HepG2 (cell line): ENCODE results near the gene SLC38A2.

Experiments
- CEBPB ChIP-seq: IDR thresholded peaks from 2 replicates; pipeline ENCODE4 v1.6.1; 2011; ENCODE audit warnings: low read depth, low read length, improper control_type of control experiment, borderline replicate concordance
- CTCF ChIP-seq: sonication (generic); formaldehyde crosslinking; IDR thresholded peaks from 2 replicates; pipeline ENCODE4 v1.5.0; 2020; ENCODE audit warnings: mild to moderate bottlenecking, missing genetic modification reagents, moderate library complexity
- MTF1 ChIP-seq: sonication (generic); formaldehyde crosslinking; IDR thresholded peaks from 2 replicates; pipeline ENCODE4 v1.5.0; 2020; ENCODE audit warnings: missing genetic modification reagents
- NFYB ChIP-seq: sonication (generic); formaldehyde crosslinking; IDR thresholded peaks from 2 replicates; pipeline ENCODE4 v1.4.0; 2020; ENCODE audit warnings: missing genetic modification reagents
- RBAK ChIP-seq: sonication (generic); formaldehyde crosslinking; IDR thresholded peaks from 2 replicates; pipeline ENCODE4 v1.5.1; 2020; ENCODE audit warnings: mild to moderate bottlenecking, missing genetic modification reagents
- REXO4 ChIP-seq: sonication (generic); formaldehyde crosslinking; IDR thresholded peaks from 2 replicates; pipeline ENCODE4 v1.8.0; 2022; ENCODE audit warnings: missing genetic modification reagents, mild to moderate bottlenecking, borderline replicate concordance
- SP4 ChIP-seq: sonication (generic); formaldehyde crosslinking; IDR thresholded peaks from 2 replicates; pipeline ENCODE4 v1.8.1; 2023; ENCODE audit warnings: mild to moderate bottlenecking, missing genetic modification reagents
- SRF ChIP-seq: IDR thresholded peaks from 2 replicates; pipeline ENCODE4 v1.6.1; 2011; ENCODE audit warnings: mild to moderate bottlenecking, low read depth, low read length, moderate library complexity
- XRCC5 ChIP-seq: fragments of 200-400 bp; formaldehyde crosslinking; optimal IDR thresholded peaks from 2 replicates; pipeline ENCODE3; 2017; ENCODE audit warnings: mild to moderate bottlenecking, low read length
- ZBTB20 ChIP-seq: sonication (generic); formaldehyde crosslinking; IDR thresholded peaks from 2 replicates; pipeline ENCODE4 v1.8.1; 2023; ENCODE audit warnings: missing genetic modification reagents, low read depth, mild to moderate bottlenecking, borderline replicate concordance
- ZBTB26 ChIP-seq: IDR thresholded peaks from 2 replicates; pipeline ENCODE4 v1.6.1; 2016; ENCODE audit warnings: missing compliant biosample characterization, missing genetic modification reagents, borderline replicate concordance
- ZFP36 ChIP-seq: fragments of 150-350 bp; IDR thresholded peaks from 2 replicates; pipeline ENCODE4 v1.6.1; 2018; ENCODE audit warnings: borderline replicate concordance, low read length, low read depth; ENCODE audit not compliant: partially characterized antibody
- ZNF232 ChIP-seq: sonication (generic); formaldehyde crosslinking; IDR thresholded peaks from 2 replicates; pipeline ENCODE4 v1.4.0; 2020; ENCODE audit warnings: missing genetic modification reagents, borderline replicate concordance
- ZSCAN20 ChIP-seq: sonication (generic); formaldehyde crosslinking; IDR thresholded peaks from 2 replicates; pipeline ENCODE4 v1.4.0; 2020; ENCODE audit warnings: missing genetic modification reagents, mild to moderate bottlenecking, borderline replicate concordance

- TF ChIP-seq ZBTB26 (CRISPR knock-in tag) (no peak), SP4 (CRISPR knock-in tag) (no peak), NFYB (CRISPR knock-in tag) (no peak), XRCC5 (no peak), ZFP36 (no peak), CTCF (CRISPR knock-in tag) (no peak), SRF (no peak), ZBTB20 (CRISPR knock-in tag) (no peak), MTF1 (CRISPR knock-in tag) (no peak), REXO4 (CRISPR knock-in tag) (no peak), CEBPB (no peak), ZNF232 (no peak), ZSCAN20 (CRISPR knock-in tag) (no peak), RBAK (no peak)
Measured at GRCh38 chr12:46377678-46378077, 5.1 kb upstream of the SLC38A2 start.
